Fibroblast of skin of right biceps (primary cell): Measurements from ENCODE around the gene EPHB6.

Experiments
- DNase-seq: peaks from one replicate; pipeline ENCODE4 v3.0.0-alpha.2; 2013

The EPHB6 gene, protein sequence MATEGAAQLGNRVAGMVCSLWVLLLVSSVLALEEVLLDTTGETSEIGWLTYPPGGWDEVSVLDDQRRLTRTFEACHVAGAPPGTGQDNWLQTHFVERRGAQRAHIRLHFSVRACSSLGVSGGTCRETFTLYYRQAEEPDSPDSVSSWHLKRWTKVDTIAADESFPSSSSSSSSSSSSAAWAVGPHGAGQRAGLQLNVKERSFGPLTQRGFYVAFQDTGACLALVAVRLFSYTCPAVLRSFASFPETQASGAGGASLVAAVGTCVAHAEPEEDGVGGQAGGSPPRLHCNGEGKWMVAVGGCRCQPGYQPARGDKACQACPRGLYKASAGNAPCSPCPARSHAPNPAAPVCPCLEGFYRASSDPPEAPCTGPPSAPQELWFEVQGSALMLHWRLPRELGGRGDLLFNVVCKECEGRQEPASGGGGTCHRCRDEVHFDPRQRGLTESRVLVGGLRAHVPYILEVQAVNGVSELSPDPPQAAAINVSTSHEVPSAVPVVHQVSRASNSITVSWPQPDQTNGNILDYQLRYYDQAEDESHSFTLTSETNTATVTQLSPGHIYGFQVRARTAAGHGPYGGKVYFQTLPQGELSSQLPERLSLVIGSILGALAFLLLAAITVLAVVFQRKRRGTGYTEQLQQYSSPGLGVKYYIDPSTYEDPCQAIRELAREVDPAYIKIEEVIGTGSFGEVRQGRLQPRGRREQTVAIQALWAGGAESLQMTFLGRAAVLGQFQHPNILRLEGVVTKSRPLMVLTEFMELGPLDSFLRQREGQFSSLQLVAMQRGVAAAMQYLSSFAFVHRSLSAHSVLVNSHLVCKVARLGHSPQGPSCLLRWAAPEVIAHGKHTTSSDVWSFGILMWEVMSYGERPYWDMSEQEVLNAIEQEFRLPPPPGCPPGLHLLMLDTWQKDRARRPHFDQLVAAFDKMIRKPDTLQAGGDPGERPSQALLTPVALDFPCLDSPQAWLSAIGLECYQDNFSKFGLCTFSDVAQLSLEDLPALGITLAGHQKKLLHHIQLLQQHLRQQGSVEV

DNA sequence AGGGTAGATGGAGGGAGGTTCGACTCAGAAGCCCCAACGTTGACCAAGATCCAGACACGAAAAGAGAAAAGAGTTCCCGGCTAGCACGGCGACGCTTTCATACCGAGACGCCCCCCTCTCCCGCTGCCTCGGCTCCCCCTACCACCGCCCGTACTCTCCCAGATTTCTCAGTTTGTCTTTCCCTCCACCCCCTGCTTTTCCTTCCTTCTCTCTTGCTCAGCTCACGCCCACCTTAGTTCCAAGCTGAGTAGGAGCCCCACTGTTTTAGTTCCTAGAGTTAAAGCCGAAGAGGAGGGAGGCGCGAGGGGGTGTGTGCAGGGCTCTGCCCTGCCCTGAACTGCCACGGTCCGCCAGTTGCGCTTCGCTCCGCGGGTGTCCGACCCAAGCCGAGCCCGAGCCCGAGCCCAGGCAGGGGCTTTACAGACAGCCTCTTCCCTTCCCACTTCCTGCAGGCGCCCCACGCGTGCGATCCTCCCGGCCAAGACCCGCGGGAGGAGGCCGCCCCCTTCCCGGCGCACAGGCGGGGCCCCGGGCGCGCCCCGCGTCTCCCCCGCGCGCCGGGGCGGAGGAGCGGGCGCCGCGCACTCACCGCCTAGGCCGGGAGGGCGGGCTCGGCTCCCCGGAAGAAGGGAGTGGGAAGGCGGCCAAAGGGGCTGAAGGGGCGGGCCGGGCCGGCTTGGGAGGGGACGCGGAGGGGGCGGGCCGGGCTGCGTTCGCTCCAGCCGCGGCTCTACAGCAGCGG is at the start of gene EPHB6:
Gene EPHB6, plus strand, starts transcription at position 705 of the 742 bp plus-strand sequence. CDS start 8,152 bp downstream, outside the sequence.
- peak; percentile 66 for DNase-seq

DNA sequence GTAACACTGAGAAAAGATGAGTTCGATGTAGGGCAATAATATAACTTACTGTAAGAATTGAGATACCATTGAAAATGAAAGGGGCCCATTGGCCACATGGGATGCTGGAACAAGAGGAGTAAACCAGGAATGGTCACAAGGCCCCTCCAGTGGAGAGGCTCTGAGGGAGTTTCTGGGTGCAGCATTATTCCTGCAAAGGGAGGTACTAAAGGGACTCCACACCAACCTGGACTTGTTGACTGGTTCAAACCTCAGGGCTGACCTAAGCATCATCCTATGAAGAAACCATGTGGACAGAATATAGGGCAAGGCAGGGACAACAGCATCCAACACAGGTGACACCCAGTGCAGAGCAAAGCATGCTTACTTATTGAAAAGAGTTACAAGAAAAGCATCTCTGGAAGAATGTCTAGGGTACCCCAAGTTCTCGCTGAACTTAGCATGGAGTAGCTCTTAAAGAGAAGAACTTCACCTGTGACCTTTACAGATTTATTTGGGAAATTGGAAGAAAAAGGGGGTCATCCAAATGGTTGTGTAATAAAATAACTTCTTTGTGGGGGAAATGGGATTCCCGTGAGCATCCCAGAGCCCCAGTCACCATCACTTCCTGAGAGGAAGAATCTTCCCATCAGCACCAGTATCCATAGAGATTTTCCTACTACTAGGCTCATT is 49.4 kb upstream of the EPHB6 start:
- no peak for DNase-seq

DNA sequence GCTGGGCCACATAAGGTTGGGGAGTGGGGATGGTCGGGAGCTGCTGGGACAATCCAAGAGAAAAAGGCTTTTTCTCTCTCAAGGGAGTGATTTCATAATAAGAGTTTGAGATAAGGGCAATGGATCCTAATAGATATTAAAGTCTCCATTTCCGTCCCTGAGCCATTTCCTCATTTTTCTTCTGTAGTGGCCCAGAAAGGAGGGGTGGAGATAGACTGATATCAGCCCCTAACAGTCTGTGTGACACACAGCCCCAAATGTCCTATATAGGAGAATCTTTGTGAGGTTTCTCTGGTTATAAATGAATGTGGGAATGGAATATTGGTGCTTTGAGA is 48.9 kb upstream of the EPHB6 start:
- no peak for DNase-seq

DNA sequence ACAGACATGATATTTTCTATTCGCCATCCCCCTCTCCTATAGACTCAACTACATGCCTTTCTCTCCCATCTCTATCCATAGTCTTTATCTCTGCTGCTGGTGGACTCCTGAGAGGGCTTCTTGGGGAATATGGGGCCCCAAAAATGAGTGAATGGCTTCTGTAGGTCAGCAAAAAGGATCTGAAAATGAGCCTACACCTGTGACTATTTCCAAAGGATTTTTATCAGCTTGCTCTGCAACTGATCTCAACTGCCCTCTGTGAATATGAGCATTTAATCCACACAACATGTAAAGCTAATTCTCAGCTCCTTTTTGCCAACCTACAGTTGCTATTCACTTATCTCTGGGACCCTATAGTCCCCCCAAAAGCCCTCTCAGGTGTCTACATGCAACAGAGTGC is 47.9 kb upstream of the EPHB6 start:
- DNase-seq = no peak

DNA sequence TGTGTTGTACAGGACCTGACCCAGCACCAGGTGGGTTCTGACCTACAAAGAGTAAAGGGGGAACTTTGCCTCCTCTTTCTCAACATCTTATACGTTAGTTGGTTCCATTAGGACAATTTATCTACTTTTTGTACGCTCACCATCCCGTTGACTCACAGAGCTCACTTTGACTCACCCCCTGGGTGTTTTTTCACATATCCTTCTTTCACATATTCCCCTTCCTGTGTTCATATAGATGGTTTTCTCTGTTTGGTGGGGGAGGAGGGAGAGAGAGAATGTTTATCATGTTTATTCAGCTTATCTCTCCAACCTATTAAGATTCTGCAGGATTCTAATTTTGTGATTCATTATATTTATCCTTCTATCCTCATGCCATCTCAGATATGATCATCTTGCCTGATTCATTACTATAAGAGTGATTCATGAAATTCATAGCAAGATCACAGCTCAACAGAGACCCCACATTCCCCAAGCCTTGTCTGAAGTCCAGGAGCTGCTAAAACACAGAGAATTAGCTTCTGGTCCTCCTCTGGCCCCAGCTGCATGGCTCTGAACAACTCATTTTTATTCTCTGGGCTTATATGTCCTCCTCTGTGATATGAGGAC is 46.9 kb upstream of the EPHB6 start:
- peak; percentile 62 for DNase-seq

DNA sequence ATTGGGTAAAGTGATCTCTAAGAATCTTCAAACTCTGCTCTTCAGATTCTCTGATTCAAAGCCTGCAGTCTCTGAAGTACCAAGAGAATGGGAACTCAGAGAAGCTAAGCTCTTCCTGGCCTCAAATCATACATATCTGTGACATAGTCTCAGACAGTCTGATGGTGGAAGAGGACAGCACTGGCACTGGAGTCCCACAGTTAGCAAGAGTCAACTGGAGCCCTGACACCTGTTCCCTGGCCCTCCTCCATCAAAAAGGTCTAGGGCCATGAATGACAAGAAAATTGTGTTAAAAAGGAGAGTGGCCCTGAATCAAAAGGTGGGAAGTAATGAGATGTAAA is 46.4 kb upstream of the EPHB6 start:
- no peak for DNase-seq

DNA sequence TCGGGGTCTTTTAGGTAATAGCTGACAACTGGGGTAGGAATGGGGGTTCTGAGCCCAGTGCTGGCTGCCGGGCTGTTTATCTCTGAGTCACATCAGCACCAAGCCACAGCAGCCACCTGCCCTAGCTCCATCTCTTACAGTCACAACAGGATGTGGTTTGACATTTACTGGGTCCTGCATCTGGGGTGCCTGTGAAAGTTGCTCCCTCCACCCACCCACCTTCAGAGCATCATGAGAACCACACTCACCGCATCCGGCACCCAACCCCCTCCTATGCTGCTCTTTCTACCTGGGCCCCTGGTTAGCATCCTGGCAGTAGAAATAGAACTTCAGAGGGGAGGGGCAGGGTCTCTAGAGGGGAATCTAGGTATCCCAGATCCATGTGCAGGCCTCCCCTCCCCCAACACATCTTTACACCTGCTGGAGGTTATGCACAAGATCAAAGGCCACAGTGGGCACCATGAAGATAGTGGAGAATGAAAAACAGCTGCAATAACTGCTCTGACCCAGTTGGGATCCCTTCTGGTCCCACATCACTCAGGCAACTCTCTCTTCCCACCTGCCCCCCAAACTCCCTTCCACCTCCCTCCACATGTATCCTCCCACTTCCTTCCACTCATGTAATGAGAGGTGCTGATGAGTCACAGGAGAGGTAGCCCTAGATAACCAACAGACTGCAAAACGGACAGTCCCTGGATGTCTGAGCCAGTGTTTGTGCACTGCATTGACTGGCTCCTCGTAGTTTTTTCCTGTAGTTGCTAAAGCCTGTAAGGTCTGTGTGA is 45.9 kb upstream of the EPHB6 start:
- DNase-seq = peak; percentile 36

DNA sequence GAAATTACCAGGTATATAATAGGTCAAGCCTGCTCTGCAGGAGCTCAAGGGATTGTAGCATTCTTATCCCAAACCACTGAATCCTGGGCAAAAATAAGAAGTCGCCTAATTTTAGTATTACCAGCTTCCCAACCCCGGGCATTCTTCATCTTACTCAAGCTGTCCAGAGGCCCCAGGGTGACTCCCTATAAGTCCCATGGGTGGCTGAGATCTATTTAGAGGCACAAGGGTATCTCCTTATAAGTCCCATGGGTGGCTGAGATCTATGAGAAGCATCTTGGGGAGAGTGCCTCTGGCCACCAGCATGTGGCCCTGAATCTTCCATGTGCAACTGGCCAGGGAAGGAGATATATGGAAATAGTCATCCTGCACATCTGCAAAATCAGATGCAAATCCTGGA is 45.2 kb upstream of the EPHB6 start:
- no peak for DNase-seq

DNA sequence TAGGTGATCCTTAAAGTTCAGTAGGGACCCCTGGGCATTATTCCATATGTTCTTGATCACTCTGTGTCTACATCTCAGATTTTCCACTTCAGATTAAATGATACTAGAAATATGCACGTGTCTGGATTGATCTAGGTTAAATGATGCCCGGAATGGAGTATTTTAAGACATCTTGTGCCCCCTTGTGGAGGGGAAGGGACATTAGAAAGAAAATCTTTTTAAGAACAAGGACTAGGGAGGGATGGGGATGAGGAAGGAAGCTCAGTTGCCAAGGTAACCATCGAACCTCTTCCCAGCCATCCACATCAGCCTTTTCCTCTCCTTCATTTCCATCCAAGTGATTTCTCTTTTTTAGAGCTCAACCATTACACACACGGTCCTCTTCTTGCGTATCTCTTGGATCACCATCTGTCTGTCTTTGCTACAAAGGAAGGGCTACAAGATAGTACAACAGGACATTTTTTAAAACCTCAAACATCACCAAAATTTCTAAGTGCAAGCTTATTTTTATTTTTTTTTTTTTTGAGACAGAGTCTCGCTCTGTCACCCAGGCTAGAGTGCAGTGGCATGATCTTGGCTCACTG is 43.6 kb upstream of the EPHB6 start:
- DNase-seq = peak; percentile 59

DNA sequence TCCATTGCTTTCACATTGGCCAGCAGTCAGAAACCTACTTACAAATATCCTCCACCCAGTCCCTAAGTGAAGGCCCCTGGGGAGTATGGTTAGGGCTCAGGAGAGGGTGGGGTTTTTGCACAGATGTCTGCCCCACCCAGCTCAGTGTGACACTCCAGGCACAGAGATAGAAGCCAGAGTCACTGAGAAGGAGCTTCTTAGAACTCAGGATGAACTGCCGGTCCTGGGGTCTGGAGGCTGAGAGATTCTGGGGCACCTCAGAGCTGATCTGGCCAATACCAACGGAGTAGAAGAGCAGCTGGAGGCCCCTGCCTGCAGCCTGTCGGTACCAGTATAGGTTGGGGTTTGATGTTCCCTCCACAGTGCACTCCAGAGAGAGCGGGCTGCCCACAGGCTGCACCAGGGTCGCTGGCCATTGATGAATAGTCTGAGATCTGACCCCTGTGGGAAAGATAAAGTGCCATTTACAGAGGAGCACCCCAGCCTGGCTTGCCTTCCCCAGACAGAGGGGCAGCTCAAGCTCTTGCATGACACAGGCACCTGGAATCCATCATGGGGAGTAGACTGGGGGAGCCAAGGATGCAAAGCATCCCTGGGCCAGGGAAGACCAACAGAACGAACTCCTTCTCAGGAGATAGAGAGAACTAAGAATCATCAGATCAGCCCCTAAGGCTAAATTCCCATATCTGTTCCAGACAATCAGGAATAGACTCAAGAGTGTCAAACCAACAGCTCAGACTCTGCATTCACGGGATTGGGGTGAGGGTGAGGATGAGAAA is 42.2 kb upstream of the EPHB6 start:
- peak; percentile 29 for DNase-seq

DNA sequence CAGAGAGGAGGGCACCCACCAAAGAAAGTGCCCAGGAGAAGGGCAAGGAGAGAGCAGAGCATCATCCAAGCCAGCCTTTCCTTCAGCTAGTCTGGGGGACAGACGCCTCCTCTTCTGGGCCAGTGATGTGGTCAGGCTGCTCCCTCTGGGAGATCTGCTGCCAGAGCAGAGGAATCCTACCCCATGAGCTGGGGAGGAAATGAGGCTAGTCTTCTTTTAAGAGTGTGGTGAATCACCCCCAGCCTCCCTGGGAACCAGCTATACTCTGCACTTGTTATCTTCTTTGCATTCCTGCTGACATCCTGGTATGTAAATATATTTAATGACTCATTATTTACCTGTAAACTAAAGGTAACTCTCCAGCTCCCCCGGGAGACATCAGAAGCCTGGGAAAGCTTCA is 41.6 kb upstream of the EPHB6 start:
- DNase-seq = peak; percentile 78

DNA sequence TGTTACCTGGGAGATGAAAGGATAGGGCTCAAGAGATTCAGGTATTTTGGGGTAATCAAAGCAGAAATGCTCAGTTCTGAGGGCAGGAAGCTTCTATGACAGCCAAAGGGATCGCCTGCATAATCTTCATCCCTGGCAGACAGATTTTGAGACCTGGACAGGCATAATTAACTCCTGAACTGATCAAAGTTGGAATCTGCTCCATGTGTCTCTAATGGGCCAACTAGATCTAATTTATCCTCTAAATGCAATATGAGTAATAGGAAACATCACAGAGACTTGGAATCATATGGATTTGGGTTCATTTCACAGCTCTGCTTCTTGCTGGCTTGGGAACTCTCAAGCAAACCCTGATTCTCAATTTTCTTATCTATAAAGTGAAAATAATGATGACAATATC is 41.2 kb upstream of the EPHB6 start:
- no peak for DNase-seq

DNA sequence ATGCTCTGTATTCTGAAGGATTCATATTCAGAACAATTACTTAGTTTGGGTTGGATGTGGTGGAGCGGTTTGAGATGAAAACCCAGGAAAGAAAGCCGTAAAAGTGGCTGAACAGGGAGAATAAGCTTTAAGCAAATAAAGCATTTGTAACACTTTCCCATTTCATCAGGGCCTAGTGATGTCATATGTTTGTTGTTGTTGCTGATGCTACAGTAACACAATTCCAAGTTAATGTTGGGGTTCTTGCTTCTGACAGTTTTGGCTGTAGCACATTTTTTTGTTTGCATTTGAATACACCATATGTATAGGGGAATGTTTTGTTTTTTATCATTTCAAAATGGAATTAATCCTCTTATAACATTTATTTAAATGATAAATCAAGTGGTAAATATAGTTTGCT is 40.4 kb upstream of the EPHB6 start:
- DNase-seq = no peak

DNA sequence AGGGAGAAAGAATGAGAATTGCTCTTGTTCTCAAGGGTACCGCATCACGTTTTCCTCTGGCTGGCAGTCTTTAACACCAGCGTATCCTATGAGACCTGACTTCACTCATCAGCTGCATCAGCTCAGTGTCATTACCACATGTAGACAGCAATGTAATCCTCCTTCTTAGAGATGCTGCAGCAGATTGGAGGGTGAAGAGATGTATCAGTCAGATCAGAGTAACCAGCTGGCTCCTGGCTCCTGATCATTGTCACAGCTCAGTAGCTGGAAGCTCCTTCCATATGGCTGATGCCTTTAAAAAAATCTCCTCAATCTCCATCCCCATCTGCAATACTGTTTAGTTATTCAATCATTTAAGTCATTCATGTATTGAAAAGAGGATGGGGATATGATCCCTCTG is 39.7 kb upstream of the EPHB6 start:
- no peak for DNase-seq

DNA sequence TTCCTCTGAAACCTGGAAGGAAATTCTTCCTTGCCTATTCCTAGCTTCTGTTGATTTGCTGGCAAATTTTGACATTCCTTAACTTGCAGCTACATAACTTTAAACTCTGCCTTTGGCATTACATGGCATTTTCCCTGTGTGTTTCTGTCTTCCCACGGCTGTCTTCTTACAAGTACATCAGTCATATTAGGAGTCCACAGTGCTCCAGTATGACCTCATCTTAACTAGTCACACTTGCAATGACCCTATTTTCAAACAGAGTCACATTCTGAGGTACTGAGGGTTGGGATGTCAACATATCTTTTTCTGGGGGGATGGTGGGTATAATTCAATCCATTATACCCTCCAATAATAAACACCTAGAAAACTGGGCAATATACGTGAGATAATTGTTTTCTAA is 37.4 kb upstream of the EPHB6 start:
- no peak for DNase-seq

DNA sequence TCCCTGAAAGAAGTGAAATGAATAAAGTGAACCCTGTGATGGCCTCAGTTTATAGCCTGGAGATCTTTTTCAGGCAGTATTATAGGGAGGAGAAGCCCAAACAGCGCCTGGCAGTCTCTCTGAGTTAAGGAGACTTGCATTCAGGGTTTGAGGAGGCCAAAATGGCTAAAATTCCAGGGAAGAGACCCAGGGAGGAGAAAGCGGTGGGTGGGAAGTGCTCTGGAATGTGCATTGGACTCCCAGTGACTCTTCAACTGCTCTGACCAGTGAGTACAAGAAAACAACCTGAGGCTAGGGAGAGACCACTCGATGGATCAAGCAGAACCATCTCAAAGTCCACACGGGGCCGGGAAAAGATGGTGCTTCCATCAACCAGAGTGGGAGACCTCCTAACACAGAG is 35.3 kb upstream of the EPHB6 start:
- no peak for DNase-seq

DNA sequence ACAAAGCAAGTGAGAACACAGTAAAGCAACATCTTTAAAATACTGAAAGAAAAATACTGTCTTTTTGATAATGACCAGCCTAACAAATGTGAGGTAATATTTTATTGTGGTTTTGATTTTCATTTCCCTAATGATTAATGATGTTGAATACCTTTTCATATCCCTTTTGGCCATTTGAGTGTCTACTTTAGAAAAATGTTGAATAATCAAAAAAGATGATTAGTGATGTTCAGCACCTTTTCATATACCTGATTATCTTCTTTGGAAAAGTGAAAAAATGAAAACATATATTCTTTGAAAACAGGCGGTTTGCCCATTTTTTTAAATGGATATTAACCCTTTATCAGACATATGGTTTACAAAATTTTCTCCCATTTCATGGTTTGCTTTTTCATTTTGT is 32.2 kb upstream of the EPHB6 start:
- DNase-seq = no peak

DNA sequence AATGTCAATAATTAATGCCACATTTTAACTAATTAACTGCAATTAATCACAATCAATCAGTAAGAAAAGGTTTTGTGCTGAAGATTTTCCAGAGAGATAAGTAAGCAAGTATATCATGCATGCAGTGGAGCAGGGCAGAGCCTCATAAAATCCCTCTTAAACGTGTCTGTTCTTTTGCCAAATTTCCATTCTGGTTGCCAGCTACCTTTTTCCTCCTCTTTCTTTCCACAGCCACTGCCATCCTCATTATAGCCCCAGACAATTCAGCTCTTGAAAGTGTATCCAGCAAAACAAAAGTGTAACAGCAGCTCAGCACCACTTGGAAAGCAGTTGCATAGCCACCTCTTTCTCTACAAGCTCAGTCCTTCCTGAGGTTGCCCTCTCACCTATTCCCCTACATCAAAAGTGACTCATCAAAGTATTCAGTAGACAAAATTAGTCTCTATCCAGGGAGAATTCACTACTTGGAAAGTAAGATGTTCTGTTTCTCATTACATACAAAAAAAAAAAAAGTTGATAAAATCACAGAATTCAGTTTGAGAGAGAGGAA is 26.9 kb upstream of the EPHB6 start:
- no peak for DNase-seq

DNA sequence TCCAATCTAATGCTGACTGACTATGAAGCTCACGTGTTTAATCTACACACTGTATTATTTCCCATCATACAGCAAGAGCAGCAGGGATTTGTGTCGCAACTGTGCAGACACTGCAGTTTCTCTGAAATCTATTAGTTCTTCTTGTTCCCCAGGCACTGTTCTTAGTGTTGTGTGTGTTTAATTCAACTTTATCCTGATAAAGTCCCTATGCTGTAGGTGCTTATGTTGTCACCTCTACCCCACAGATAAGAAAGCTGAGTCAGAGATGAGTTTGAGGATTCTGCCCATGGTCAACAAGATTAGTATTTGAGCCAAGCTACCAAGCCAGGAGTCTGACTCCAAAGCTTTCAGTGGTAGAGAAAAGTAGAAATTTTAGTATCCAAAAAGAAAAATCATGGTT is 22.5 kb upstream of the EPHB6 start:
- no peak for DNase-seq
